HepG2 (cell line): Measurements from ENCODE around the gene ZDHHC24.

Experiments
- EZH2 ChIP-seq: conservative IDR thresholded peaks from 2 replicates; pipeline ENCODE4 v1.6.1; 2012; ENCODE audit warnings: mild to moderate bottlenecking, low read depth, low read length, moderate library complexity
- MXI1 ChIP-seq: IDR thresholded peaks from 3 replicates; pipeline ENCODE4 v1.6.1; 2012; ENCODE audit warnings: low read depth, low read length, inconsistent platforms, borderline replicate concordance
- NFRKB ChIP-seq: fragments of 450-650 bp; IDR thresholded peaks from 2 replicates; pipeline ENCODE4 v1.6.1; 2017
- PHF21A ChIP-seq: sonication (generic); formaldehyde crosslinking; IDR thresholded peaks from 2 replicates; pipeline ENCODE4 v1.5.0; 2020; ENCODE audit warnings: mild to moderate bottlenecking, missing genetic modification reagents
- RAD21 ChIP-seq: fragments of 450-650 bp; formaldehyde crosslinking; IDR thresholded peaks from 2 replicates; pipeline ENCODE4 v1.5.0; 2020; ENCODE audit warnings: mild to moderate bottlenecking
- RFX5 ChIP-seq: IDR thresholded peaks from 2 replicates; pipeline ENCODE4 v1.6.1; 2011; ENCODE audit warnings: low read depth, low read length, improper control_type of control experiment
- TAF1 ChIP-seq: sonication (generic); formaldehyde crosslinking; IDR thresholded peaks from 2 replicates; pipeline ENCODE4 v1.4.0; 2020; ENCODE audit warnings: missing genetic modification reagents
- ZNF232 ChIP-seq: sonication (generic); formaldehyde crosslinking; IDR thresholded peaks from 2 replicates; pipeline ENCODE4 v1.4.0; 2020; ENCODE audit warnings: missing genetic modification reagents, borderline replicate concordance
- TF ChIP-seq, protein P1 (sequence below): sonication (generic); formaldehyde crosslinking; IDR thresholded peaks from 2 replicates; pipeline ENCODE4 v1.5.0; 2020; ENCODE audit warnings: mild to moderate bottlenecking, missing genetic modification reagents, moderate library complexity
- TF ChIP-seq, protein P2 (sequence below): IDR thresholded peaks from 2 replicates; pipeline ENCODE4 v1.6.1; 2016
- TF ChIP-seq, protein P3 (sequence below): sonication (generic); formaldehyde crosslinking; IDR thresholded peaks from 2 replicates; pipeline ENCODE4 v1.8.0; 2022; ENCODE audit warnings: mild to moderate bottlenecking, missing genetic modification reagents
- TF ChIP-seq, protein P4 (sequence below): sonication (generic); formaldehyde crosslinking; IDR thresholded peaks from 2 replicates; pipeline ENCODE4 v1.8.1; 2023; ENCODE audit warnings: missing genetic modification reagents, inconsistent platforms, borderline replicate concordance

DNA sequence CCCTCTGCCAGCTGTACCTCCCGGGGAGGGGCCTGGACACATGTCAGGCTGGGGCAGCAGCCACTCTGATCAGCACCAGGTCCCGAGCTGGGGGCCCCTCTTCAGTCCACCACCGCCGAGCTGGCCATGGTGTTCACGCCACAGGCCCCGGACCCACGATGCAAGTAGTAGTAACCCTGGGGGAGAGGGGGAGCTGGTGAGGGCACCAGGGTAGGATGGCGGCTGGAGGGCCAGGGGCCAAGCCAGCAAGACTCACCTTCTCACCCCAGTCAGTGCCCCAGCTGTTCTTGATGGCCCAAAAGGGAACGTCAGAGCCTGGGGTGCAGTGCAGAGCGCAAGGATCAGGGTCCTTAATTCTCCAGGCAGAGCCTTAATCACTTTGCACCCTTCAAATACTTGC is 18.0 kb upstream of the ZDHHC24 start:
- TF ChIP-seq NFRKB (no peak), TAF1 (CRISPR knock-in tag) (no peak), RFX5 (no peak), EZH2 (no peak), PHF21A (no peak), RAD21 (CRISPR knock-in tag) (no peak), ZNF232 (no peak), MXI1 (no peak)
- TF ChIP-seq, protein P1, sequence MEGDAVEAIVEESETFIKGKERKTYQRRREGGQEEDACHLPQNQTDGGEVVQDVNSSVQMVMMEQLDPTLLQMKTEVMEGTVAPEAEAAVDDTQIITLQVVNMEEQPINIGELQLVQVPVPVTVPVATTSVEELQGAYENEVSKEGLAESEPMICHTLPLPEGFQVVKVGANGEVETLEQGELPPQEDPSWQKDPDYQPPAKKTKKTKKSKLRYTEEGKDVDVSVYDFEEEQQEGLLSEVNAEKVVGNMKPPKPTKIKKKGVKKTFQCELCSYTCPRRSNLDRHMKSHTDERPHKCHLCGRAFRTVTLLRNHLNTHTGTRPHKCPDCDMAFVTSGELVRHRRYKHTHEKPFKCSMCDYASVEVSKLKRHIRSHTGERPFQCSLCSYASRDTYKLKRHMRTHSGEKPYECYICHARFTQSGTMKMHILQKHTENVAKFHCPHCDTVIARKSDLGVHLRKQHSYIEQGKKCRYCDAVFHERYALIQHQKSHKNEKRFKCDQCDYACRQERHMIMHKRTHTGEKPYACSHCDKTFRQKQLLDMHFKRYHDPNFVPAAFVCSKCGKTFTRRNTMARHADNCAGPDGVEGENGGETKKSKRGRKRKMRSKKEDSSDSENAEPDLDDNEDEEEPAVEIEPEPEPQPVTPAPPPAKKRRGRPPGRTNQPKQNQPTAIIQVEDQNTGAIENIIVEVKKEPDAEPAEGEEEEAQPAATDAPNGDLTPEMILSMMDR = no peak
- TF ChIP-seq, protein P2, sequence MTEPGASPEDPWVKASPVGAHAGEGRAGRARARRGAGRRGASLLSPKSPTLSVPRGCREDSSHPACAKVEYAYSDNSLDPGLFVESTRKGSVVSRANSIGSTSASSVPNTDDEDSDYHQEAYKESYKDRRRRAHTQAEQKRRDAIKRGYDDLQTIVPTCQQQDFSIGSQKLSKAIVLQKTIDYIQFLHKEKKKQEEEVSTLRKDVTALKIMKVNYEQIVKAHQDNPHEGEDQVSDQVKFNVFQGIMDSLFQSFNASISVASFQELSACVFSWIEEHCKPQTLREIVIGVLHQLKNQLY (CRISPR knock-in tag) = no peak
- TF ChIP-seq, protein P3, sequence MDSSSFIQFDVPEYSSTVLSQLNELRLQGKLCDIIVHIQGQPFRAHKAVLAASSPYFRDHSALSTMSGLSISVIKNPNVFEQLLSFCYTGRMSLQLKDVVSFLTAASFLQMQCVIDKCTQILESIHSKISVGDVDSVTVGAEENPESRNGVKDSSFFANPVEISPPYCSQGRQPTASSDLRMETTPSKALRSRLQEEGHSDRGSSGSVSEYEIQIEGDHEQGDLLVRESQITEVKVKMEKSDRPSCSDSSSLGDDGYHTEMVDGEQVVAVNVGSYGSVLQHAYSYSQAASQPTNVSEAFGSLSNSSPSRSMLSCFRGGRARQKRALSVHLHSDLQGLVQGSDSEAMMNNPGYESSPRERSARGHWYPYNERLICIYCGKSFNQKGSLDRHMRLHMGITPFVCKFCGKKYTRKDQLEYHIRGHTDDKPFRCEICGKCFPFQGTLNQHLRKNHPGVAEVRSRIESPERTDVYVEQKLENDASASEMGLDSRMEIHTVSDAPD (CRISPR knock-in tag) = no peak
- TF ChIP-seq, protein P4, sequence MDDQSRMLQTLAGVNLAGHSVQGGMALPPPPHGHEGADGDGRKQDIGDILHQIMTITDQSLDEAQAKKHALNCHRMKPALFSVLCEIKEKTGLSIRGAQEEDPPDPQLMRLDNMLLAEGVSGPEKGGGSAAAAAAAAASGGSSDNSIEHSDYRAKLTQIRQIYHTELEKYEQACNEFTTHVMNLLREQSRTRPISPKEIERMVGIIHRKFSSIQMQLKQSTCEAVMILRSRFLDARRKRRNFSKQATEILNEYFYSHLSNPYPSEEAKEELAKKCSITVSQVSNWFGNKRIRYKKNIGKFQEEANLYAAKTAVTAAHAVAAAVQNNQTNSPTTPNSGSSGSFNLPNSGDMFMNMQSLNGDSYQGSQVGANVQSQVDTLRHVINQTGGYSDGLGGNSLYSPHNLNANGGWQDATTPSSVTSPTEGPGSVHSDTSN (CRISPR knock-in tag) = no peak
